T-cell (primary cell): ENCODE measurements around the gene PADI2. TPM values are rescaled to one million over a fixed set of nuclear protein-coding genes. Genes with fewer than 3 reads are reported as not detected.

Experiments
- ATAC-seq, 4 experiments: fragments of 200-7000 bp in 3 of 4; fragments of 150-1000 bp in 1 of 4; cut with Tn5 transposase; replicated peaks in 1 of 4; 1 replicate in 3 of 4; 2 replicates in 1 of 4; pipeline ENCODE4 v1.10.0; 2021; ENCODE audit warnings: moderate library complexity in 3 of 4, mild to moderate bottlenecking in 2 of 4, moderate number of reproducible peaks in 1 of 4
- CTCF ChIA-PET, 2 donors: fragments of 300-600 bp; sonication (Branson Sonifier 250); formaldehyde crosslinking; loops; one replicate each; lab custom pipeline; 2022; ENCODE audit warnings: antibody characterized with exemption in 2 of 2; lab: Charles Lee
- POLR2A ChIA-PET, 2 donors: fragments of 300-600 bp; sonication (Branson Sonifier 250); formaldehyde crosslinking; loops; one replicate each; lab custom pipeline; 2022; ENCODE audit warnings: antibody characterized with exemption in 2 of 2; lab: Charles Lee
- DNase-seq, 35 experiments: peaks; one replicate each; pipeline versions ENCODE4 v3.0.0 to v3.0.0-alpha.2; 2013 to 2023
- H3K27ac ChIP-seq: one replicate; pipeline ENCODE4 v1.5.1; 2013; ENCODE audit warnings: low read length
- H3K27me3 ChIP-seq, 2 experiments: replicated peaks in 1 of 2; 1 replicate in 1 of 2; 2 replicates in 1 of 2; pipeline versions ENCODE4 v1.6.1 to v1.7.0; 2013; ENCODE audit warnings: low read length in 1 of 2, mixed read lengths in 1 of 2; ENCODE audit not compliant: control insufficient read depth in 2 of 2, insufficient read depth in 2 of 2; ENCODE audit errors: extremely low read depth in 1 of 2
- H3K36me3 ChIP-seq, 2 donors: 1 replicate in 1 of 2; 2 replicates in 1 of 2; pipeline versions ENCODE4 v1.6.1 to v1.7.0; 2013; ENCODE audit warnings: low read length in 1 of 2; ENCODE audit not compliant: control insufficient read depth in 2 of 2, insufficient read depth in 1 of 2; ENCODE audit errors: extremely low read depth in 1 of 2
- H3K4me1 ChIP-seq, 2 experiments: 1 replicate in 1 of 2; 2 replicates in 1 of 2; pipeline versions ENCODE4 v1.6.1 to v1.7.0; 2013; ENCODE audit warnings: low read length in 2 of 2, mixed read lengths in 1 of 2; ENCODE audit not compliant: insufficient read depth in 2 of 2, control insufficient read depth in 1 of 2; ENCODE audit errors: extremely low read depth in 1 of 2
- H3K4me3 ChIP-seq, 2 donors: 1 replicate in 1 of 2; 2 replicates in 1 of 2; pipeline versions ENCODE4 v1.5.1 to v1.7.0; 2013; ENCODE audit warnings: mild to moderate bottlenecking in 2 of 2, low read length in 1 of 2, moderate library complexity in 1 of 2; ENCODE audit not compliant: control insufficient read depth in 1 of 2; ENCODE audit errors: extremely low read depth in 1 of 2
- H3K9me3 ChIP-seq: 2 replicates; pipeline ENCODE4 v1.7.0; 2013
- H3K27ac Mint-ChIP-seq, 2 donors: one replicate each; pipeline ENCODE4 v1.8.0; 2020 to 2021; ENCODE audit warnings: mild to moderate bottlenecking in 2 of 2, mixed read lengths in 2 of 2
- H3K27me3 Mint-ChIP-seq, 2 donors: one replicate each; pipeline ENCODE4 v1.8.0; 2021 to 2022; ENCODE audit warnings: mixed read lengths in 2 of 2
- H3K36me3 Mint-ChIP-seq: one replicate; pipeline ENCODE4 v1.8.0; 2021; ENCODE audit warnings: mixed read lengths
- H3K4me1 Mint-ChIP-seq, 3 donors: one replicate each; pipeline ENCODE4 v1.8.0; 2020 to 2022; ENCODE audit warnings: mixed read lengths in 3 of 3, mild to moderate bottlenecking in 1 of 3
- H3K4me3 Mint-ChIP-seq, 3 donors: one replicate each; pipeline ENCODE4 v1.8.0; 2020 to 2022; ENCODE audit warnings: mild to moderate bottlenecking in 3 of 3, mixed read lengths in 3 of 3, moderate library complexity in 3 of 3
- H3K9me3 Mint-ChIP-seq, 3 donors: one replicate each; pipeline ENCODE4 v1.8.0; 2020 to 2022; ENCODE audit warnings: mixed read lengths in 3 of 3
- WGBS: methylation state at CpG from one replicate; pipeline ENCODE4 v1.1.5; 2013; ENCODE audit warnings: missing lambda C conversion rate; ENCODE audit not compliant: insufficient coverage; 5-methylcytosine and 5-hydroxymethylcytosine counted together
- total RNA-seq, 35 experiments: library from RNA in 6 of 35; stranded (reverse) in 6 of 35; fragments of 120-200 nt in 1 of 35; gene quantifications; one replicate each; pipeline versions ENCODE4 v1.2.1 to v1.2.4 and lab custom pipeline; 2013 to 2026

The PADI2 gene
- total RNA-seq, 5 donors from 2014 or later (not counting 1 experiment from before 2014, with no cell fraction given), result 0.23 to 0.35 (median 0.30) TPM; not detected in 2

DNA sequence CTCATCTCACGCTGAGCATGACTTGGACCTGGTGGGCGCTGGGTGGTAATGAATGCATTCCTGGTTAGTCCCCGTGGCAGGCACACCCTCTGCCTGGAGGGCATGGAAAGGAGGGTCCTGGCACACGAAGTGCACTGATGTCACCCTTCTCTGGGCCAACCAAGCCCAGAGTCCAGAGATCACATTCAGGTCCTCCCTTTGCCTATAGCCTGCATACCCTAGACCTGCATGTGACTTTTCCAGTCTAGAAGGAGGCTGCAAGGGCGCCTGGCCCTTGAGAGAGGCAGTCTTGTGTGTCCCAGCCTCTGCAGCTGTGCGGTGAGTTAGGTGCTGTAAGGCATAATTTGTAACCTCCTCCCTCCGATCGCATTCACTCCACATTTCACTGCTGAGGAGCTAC, 22.1 kb downstream of the PADI2 start:
- CTCF ChIA-PET, result no interaction called here
- POLR2A ChIA-PET, result no interaction called here
- no peaks in the 10 kb centered on the region for H3K9me3 Mint-ChIP-seq
- no peaks in the 10 kb centered on the region for H3K36me3 Mint-ChIP-seq
- no peak for DNase-seq
- no peak overlapping the region for H3K4me3 Mint-ChIP-seq
- no peaks in the 10 kb centered on the region for H3K4me1 ChIP-seq
- H3K27ac Mint-ChIP-seq, result no peak overlapping the region
- H3K4me1 Mint-ChIP-seq, result no peaks in the 10 kb centered on the region
- H3K9me3 ChIP-seq, result no peaks in the 10 kb centered on the region
- ATAC-seq, result no peak
- H3K27me3 ChIP-seq, result peaks cover 0 to 23% of the 10 kb centered on the region in 2 experiments
- no peak overlapping the region for H3K27ac ChIP-seq
- peaks cover 0 to 3% of the 10 kb centered on the region in 2 donors for H3K27me3 Mint-ChIP-seq
- no peaks in the 10 kb centered on the region for H3K36me3 ChIP-seq
- 77% methylated on average over 6 of the region's 8 CpGs for WGBS
- no peak overlapping the region for H3K4me3 ChIP-seq

DNA sequence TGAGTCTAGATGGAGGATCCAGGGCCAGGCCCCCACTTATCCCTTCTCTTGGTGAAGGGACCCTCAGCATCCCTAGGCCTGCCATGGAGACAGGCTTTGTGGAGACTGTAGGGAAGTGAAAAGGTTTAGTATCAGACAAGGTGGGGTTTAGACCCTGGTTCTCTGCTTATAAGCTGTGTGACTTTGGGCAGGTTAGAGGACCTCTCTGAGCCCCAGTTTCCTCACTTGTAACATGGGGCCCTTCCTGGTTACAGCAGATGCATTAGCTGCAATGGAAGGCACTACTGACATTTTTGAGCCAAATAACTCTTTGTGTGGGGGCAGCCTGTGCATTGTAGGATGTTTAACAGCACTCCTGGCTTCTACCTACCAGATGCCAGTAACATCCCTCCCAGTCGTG, 22.7 kb downstream of the PADI2 start:
- H3K4me1 Mint-ChIP-seq, result no peaks in the 10 kb centered on the region
- H3K9me3 Mint-ChIP-seq, result no peaks in the 10 kb centered on the region
- H3K27ac Mint-ChIP-seq, result no peak overlapping the region
- ChIA-PET CTCF (no interaction called here), POLR2A (no interaction called here)
- H3K4me3 Mint-ChIP-seq, result no peak overlapping the region
- H3K27ac ChIP-seq, result no peak overlapping the region
- no peaks in the 10 kb centered on the region for H3K4me1 ChIP-seq
- no peaks in the 10 kb centered on the region for H3K36me3 Mint-ChIP-seq
- H3K27me3 Mint-ChIP-seq, result peaks cover 0 to under 1% of the 10 kb centered on the region in 2 donors
- 20% methylated on average over 1 of the region's 1 CpG for WGBS
- no peaks in the 10 kb centered on the region for H3K9me3 ChIP-seq
- no peak for DNase-seq
- ATAC-seq, result no peak
- H3K4me3 ChIP-seq, result no peak overlapping the region
- H3K27me3 ChIP-seq, result peaks cover 0 to 28% of the 10 kb centered on the region in 2 experiments
- H3K36me3 ChIP-seq, result no peaks in the 10 kb centered on the region

DNA sequence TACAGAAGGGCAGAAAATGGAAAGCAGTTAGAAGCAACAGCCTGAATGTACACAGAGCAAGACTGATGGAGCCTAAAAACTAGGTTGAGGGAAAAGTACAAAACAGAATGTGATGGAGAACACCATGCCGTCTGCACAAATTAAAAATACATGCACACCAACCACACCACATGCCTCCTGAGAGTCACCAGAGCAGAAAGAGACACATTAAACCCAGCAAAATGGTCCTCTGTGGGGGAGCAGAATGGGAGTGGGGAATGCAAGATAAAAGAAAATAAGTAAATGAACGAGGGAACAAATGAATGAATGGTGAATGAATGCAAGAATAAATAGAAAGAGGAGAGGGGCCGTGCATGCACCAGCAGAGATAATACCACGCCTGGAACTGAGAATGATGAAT, 24.1 kb downstream of the PADI2 start:
- no peaks in the 10 kb centered on the region for H3K36me3 Mint-ChIP-seq
- DNase-seq (no peak), ATAC-seq (no peak)
- no peaks in the 10 kb centered on the region for H3K9me3 ChIP-seq
- H3K27ac Mint-ChIP-seq, result no peak overlapping the region
- no peak overlapping the region for H3K27ac ChIP-seq
- no peaks in the 10 kb centered on the region for H3K4me1 ChIP-seq
- no peaks in the 10 kb centered on the region for H3K4me1 Mint-ChIP-seq
- H3K9me3 Mint-ChIP-seq, result no peaks in the 10 kb centered on the region
- peaks cover 1 to 3% of the 10 kb centered on the region in 2 donors for H3K27me3 Mint-ChIP-seq
- H3K4me3 Mint-ChIP-seq, result no peak overlapping the region
- ChIA-PET POLR2A (no interaction called here), CTCF (no interaction called here)
- H3K27me3 ChIP-seq, result peaks cover 0 to 23% of the 10 kb centered on the region in 2 experiments
- no peak overlapping the region for H3K4me3 ChIP-seq
- no peaks in the 10 kb centered on the region for H3K36me3 ChIP-seq
- WGBS, result 14% methylated on average over 1 of the region's 4 CpGs

DNA sequence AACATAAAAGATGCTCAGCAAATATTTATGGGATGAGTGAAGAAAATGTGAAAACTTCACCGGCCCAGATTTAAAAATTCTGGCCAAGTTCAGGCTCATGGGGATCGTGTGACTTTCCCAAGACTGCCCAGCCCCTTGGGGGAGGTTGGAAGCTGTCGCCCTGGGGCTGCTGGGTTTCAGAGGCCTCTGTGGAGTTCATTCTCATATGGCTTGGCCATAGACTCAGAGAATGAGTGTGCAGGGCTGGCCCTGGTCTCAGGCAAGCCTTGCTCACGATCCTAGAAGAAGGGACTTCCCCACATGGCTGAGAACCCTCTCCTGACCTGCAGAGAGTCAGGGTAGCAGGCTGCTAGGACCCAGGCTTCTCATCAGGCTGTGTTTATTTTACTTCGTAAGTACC, 24.6 kb downstream of the PADI2 start:
- Histone ChIP-seq H3K27me3 (peaks cover 0 to 23% of the 10 kb centered on the region in 2 experiments), H3K4me1 (no peaks in the 10 kb centered on the region), H3K27ac (no peak overlapping the region), H3K36me3 (no peaks in the 10 kb centered on the region), H3K9me3 (no peaks in the 10 kb centered on the region), H3K4me3 (no peak overlapping the region)
- Mint-ChIP-seq H3K9me3 (no peaks in the 10 kb centered on the region), H3K4me1 (no peaks in the 10 kb centered on the region), H3K27me3 (peaks cover 1 to 3% of the 10 kb centered on the region in 2 donors), H3K27ac (no peak overlapping the region), H3K4me3 (no peak overlapping the region), H3K36me3 (no peaks in the 10 kb centered on the region)
- no peak for DNase-seq
- CTCF ChIA-PET, result no interaction called here
- WGBS, result 66% methylated on average over 4 of the region's 5 CpGs
- no peak for ATAC-seq
- POLR2A ChIA-PET, result no interaction called here

DNA sequence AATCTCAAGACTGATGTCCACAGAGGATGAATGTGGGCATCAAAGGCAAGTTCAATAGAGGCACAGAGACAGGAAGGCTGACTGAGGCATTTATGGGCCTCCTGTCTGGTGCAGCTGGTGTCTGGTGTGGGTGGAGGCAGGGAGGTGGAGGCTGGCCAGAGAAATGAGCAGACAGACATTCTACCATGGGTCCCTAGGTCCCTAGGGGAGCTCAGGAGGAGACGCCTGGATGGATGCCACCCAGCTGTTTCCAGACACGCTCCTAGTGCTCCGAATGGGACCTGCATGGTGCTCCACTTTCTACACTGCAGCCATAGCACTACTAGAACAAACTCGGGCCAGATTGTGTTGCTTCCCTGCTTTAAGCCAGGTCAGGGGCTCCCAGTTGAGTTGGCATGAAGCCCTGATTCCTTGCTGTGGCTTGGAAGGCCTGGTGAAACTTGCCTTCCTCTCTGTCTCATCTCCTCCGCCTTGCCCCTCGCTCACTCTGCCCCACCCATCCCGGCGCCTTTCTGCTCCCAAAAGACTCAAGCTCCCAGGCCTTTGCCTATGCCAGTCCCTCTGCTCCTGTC, 25.3 kb downstream of the PADI2 start:
- Mint-ChIP-seq H3K27ac (no peak overlapping the region), H3K4me3 (no peak overlapping the region), H3K27me3 (peaks cover 1 to 3% of the 10 kb centered on the region in 2 donors), H3K4me1 (no peaks in the 10 kb centered on the region), H3K36me3 (no peaks in the 10 kb centered on the region), H3K9me3 (no peaks in the 10 kb centered on the region)
- H3K4me1 ChIP-seq, result no peaks in the 10 kb centered on the region
- no peak overlapping the region for H3K27ac ChIP-seq
- H3K27me3 ChIP-seq, result peaks cover 0 to 21% of the 10 kb centered on the region in 2 experiments
- H3K9me3 ChIP-seq, result no peaks in the 10 kb centered on the region
- WGBS, result 85% methylated on average over 8 of the region's 8 CpGs
- no peak for ATAC-seq
- CTCF ChIA-PET, result interaction anchor here in 1 of 2 donors (0.5 kb wide), 1 partner anchor 142 kb away, joined by 3 read pairs; no protein-coding TSS in a partner anchor
- no peaks in the 10 kb centered on the region for H3K36me3 ChIP-seq
- H3K4me3 ChIP-seq, result no peak overlapping the region
- DNase-seq, result no peak
- POLR2A ChIA-PET, result no interaction called here

DNA sequence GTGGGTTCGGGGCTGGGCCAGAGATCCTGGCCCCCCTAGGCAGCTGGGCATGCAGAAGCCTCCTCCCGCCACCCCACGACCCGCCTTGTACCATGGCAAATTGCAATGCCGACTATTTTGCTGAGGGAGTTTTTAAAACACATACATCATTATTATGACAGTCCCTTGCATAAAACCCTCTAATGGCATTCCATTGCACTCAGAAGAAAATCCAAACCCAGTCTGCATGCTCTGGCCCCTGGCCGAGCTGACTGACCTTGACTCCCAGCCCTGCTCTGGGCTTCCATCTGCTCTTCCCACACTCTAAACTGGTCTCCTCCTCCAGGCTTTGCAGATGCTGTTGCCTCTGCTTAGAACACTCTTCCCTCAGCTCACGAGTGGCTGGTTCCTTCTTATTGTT, 28.0 kb downstream of the PADI2 start:
- no peaks in the 10 kb centered on the region for H3K9me3 ChIP-seq
- H3K27me3 ChIP-seq, result peaks cover 0 to 15% of the 10 kb centered on the region in 2 experiments
- H3K4me3 ChIP-seq, result no peak overlapping the region
- no peaks in the 10 kb centered on the region for H3K36me3 Mint-ChIP-seq
- WGBS, result 75% methylated on average over 3 of the region's 7 CpGs
- H3K4me3 Mint-ChIP-seq, result no peak overlapping the region
- peaks cover 3 to 5% of the 10 kb centered on the region in 2 donors for H3K27me3 Mint-ChIP-seq
- ChIA-PET POLR2A (no interaction called here), CTCF (no interaction called here)
- ATAC-seq, result no peak
- no peak for DNase-seq
- H3K27ac ChIP-seq, result no peak overlapping the region
- H3K27ac Mint-ChIP-seq, result no peak overlapping the region
- no peaks in the 10 kb centered on the region for H3K4me1 Mint-ChIP-seq
- no peaks in the 10 kb centered on the region for H3K36me3 ChIP-seq
- no peaks in the 10 kb centered on the region for H3K4me1 ChIP-seq
- H3K9me3 Mint-ChIP-seq, result no peaks in the 10 kb centered on the region
